RPMI7951 (cell line): ENCODE results near the gene CYP4A22. TPM values are rescaled to one million over a fixed set of nuclear protein-coding genes. Genes with fewer than 3 reads are reported as not detected.
"Not testable (repeated sequence)": the region's sequence is repeated elsewhere in the genome, so short reads cannot be mapped to it uniquely, and the experiment has no call there.

ENCODE experiments used
- DNase-seq: peaks from one replicate; pipeline ENCODE4 v3.0.0-alpha.2; 2012; ENCODE audit warnings: low read depth
- total RNA-seq: library from RNA; depleted of rRNA; stranded (reverse); fragments of >200 nt; shearing (Covaris generic); gene quantifications from 2 replicates; pipeline ENCODE4 v1.2.3, GENCODE V29; 2014; rRNA removed

Gene CYP4A22, protein sequence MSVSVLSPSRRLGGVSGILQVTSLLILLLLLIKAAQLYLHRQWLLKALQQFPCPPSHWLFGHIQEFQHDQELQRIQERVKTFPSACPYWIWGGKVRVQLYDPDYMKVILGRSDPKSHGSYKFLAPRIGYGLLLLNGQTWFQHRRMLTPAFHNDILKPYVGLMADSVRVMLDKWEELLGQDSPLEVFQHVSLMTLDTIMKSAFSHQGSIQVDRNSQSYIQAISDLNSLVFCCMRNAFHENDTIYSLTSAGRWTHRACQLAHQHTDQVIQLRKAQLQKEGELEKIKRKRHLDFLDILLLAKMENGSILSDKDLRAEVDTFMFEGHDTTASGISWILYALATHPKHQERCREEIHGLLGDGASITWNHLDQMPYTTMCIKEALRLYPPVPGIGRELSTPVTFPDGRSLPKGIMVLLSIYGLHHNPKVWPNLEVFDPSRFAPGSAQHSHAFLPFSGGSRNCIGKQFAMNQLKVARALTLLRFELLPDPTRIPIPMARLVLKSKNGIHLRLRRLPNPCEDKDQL
- total RNA-seq: not detected in 2 replicates

DNA sequence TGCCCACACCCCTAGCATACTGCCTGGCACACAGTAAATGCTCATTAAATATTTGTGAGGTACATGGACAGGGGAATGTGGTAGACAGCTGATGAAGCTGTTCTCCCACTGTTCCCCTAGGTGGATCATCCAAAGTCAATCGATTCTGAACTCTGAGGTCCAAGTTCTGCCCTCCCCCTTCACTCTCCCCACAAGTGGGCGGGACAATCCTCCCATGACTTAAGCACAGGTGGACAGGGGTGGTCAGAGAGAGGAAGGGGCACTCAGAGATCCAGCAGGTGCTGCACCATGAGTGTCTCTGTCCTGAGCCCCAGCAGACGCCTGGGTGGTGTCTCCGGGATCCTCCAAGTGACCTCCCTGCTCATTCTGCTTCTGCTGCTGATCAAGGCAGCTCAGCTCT is at the start of gene CYP4A22:
Gene CYP4A22, plus strand, starts transcription at position 244 of the 400 bp plus-strand sequence. Its CDS starts 45 bp downstream, at position 289.
- DNase-seq: no peak

DNA sequence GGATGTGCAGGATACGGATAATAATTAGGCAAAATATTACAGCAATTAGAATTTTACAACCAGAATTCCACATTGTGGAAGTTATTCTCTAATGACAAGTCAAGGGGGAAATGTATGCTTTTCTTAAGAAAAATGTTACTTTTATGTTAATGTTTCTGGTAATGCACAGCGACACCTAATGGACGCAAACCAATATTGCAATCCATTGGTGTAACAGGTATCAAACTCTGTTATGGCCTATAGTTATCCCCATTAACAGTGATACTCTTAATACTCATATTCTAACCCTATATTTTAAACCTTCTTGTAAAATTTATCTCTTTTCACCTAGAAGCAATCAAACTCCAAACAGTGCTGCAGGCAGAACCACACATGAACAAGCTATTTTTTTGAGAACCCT is 47.9 kb upstream of the CYP4A22 start:
- peak; percentile 29 for DNase-seq

DNA sequence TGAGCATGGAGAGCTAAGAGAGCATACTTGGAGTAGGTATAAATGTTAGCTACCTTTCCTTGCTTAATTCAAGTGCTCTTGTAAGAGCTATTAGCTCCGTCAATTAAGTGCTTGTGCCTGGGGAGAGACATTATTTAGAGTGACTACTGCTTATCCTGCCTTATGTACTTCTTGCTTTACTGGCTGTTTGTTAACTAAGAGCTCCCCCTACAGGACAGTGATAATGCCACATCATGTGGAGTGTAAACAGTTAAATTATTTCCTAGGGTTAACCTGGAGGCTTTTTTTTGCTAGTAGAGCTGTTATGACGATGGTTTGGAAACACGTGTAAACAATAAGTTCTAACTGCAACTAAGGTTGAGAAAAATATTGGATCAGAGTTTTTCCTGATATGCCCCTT is 45.8 kb upstream of the CYP4A22 start:
- DNase-seq: not testable (repeated sequence)

DNA sequence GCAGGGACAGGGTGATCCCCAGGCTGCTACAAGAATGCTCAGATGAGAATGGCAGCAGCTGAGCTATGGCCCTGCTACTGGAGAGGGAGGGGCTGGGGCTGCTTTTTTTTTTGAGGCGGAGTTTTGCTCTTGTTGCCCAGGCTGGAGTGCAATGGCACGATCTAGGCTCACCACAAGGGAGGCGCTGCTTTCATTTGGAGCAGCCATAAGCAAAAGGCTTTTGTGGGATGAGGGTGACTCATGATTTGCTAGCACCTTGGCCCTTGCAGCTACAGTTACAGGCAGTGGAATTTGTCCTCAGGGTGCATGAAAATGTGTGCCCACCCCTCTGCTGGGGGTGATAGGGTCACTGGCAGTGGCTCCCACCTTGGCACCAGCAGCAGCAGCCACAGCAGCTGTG is 32.4 kb upstream of the CYP4A22 start:
- peak; percentile 59 for DNase-seq

DNA sequence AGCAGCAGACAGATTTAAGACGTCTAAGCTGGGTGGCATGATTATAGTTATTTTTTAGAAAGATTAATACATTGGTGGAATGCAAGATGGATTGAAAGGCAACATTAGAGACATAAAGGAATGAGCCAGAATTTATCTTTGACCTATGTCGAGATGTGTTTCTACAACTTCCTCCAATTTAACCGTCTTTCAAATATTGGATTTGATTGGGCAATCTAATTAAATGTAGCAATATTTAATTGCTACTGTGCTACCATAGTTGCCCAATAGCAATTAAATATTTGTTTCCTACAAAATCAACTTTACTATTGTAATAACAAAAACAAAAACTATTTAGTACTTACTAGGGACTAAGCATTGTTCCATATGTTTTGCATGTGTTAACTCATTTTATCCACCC is 30.4 kb upstream of the CYP4A22 start:
- no peak for DNase-seq

DNA sequence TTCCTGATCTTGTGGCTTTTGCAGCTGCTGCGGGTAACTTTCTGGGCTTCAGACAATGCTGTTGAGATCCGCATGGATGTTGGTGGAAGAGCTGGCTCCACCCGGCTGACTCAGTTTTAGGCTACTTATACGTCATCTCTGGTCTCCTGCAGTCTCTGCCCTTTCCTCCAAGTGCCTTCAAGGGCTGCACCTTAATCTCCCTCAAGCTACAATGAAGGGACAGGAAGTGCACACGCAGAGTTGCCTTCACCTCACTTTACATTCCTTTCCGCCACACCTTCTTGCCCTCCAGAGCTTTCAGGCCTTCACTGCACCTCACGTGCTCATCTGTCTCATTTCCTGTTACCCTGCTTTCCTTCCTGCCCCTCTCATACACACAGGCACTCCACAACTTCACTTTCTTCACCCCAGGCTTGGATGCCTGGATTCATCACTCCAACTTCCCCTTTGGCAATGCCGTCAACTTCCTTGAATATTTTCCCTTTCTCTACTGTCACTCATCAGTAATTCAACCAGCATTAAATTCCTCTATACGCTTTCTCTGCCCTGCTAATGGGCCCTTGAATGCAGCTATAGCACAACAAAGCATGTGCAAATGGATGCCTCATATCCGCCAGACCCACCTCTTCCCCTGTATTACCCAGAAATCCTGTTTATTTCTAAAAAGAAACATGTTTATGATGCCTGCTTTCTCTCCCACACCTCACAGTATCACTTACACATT is 29.2 kb upstream of the CYP4A22 start:
- peak; percentile 86 for DNase-seq

DNA sequence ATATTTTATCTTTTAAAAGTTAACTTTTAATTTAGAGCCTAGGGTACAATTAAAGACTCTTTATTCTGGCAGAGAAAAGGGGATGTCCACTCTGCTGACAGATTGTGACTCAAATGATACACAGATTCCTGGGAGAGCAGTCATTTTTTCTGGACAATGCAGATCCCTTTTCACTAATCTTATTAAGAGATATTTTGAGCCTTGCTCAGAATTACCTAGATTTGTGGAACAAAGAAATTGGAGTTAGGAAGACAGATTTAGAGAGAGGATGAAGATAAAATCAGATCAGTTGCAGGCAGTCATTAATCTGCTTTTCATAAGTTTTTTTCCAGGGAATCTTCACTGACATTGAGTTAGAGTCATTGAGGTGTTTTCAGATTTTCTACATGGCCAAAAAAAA is 27.8 kb upstream of the CYP4A22 start:
- peak; percentile 11 for DNase-seq

DNA sequence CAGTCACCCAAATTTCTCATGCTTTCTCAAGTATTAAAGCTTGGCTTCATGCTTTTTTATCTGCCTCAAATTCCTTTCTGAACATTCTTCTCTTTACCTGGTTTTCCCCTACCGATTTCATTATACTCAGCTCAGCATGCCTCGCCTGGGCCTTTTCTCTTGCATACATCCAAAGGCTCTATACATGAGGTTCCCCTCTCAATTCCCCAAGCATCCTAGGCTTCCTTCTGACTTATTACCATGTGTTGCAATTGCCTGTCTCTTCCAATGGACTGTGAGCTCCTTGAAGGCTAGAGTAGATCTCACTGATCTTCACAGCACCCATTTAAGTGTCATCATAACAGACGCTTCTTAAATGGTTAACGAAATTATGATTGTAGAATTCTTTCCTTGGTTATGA is 24.1 kb upstream of the CYP4A22 start:
- DNase-seq: no peak

DNA sequence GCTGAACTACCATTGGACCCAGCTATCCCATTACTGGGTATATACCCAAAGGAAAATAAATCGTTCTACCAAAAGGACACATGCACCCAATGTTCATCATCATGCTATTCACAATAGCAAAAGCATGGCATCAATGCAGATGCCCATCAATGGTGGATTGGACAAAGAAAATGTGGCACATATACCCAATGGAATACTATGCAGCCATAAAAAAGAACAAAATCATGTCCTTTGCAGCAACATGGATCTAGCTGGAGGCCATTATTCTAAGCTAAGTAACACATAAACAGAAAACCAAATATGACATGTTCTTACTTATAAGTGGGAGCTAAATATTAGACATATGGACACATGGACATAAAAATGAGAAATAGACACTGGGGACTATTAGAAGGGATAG is 16.2 kb upstream of the CYP4A22 start:
- not testable (repeated sequence) for DNase-seq

DNA sequence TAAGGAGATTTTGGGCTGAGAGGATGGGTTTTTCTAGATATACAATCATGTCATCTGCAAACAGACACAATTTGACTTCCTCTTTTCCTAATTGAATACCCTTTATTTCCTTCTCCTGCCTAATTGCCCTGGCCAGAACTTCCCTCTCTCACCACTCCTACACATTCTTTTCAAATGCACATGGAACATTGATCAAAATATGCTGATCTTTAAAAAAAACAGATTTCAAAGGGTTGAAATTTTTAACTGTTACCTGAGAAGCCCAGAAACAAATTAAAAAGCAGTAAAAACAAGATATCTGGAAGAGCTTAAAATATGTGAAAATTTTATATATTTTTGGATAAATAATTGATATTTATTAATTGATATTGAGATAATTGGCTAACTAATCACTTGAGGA is 12.4 kb upstream of the CYP4A22 start:
- not testable (repeated sequence) for DNase-seq

DNA sequence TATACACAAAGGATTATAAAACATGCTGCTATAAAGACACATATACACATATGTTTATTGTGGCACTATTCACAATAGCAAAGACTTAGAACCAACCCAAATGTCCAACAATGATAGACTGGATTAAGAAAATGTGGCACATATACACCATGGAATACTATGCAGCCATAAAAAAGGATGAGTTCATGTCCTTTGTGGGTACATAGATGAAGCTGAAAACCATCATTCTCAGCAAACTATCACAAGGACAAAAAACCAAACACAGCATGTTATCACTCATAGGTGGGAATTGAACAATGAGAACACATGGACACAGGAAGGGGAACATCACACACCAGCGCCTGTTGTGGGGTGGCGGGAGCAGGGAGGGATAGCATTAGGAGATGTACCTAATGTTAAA is 10.2 kb upstream of the CYP4A22 start:
- not testable (repeated sequence) for DNase-seq

DNA sequence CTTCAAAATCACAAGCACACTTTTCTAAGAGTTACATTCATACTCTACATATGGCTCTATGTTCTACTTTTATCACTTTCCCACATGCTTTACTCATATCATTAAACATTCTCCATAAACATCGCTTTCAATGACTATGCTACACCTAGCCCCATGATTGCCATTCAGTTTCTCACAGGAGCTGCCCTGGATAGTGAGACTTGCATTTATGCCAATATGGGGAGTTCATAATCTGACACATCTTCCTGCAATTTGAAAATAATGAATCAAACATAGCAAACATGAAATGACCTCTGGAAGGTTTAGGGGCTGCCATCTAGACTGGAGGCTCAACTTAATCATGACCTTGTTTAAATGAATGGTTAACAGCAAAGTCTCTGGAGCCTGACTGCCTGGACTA is 9.0 kb upstream of the CYP4A22 start:
- no peak for DNase-seq

DNA sequence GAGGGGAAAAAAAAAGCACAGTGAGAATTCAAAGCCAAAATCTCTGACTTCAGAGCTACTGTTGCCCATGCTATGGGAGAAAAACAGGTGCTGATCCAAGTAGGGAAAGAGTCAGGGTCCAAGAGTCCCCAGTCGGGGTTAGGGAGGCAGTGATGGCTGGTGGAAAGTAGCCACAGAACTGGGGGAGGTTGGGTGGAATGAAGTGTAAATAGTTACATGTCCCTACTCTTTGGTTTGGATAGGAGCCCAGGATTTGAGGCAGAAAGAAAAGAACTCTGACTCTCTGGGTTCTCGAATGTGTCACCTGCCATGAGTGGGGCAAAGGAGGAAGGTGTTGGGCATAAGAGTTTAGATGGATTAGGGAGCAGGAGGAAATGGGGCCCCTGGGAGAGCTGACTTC is 8.4 kb upstream of the CYP4A22 start:
- not testable (repeated sequence) for DNase-seq

DNA sequence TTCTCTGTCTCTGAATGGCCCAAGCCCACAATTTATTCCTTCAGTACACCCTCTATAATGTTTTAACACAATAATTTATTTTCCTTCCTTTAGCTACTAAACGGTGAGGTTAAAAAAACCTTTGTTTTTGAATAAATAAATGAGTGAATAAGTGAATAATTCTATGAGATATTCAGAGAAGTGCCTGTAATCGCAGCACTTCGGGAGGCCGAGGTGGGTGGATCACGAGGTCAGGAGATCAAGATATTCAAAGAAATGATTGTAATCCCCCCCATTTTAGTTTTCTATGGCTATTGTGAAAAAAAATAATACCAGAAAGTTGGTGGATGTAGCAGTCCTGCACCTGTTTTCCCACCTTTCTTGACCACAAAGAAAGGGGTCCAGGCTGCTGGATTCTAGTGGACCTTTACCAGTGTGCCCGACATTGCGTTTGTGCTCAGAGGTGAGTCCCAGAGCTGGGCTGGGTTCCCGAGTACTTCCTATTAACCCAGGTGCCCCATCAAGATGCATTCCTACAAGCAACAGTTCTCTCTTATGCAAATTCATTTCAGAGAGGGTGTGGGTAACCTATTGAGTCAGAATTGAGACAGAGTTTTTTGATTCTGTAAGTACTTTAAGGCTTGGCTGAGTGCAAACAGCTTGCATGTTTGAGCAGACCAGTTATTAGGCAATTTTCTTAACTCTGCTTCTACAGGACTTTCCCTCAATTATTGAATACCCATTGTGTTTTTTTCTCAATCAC is 7.6 kb upstream of the CYP4A22 start:
- DNase-seq: not testable (repeated sequence)

DNA sequence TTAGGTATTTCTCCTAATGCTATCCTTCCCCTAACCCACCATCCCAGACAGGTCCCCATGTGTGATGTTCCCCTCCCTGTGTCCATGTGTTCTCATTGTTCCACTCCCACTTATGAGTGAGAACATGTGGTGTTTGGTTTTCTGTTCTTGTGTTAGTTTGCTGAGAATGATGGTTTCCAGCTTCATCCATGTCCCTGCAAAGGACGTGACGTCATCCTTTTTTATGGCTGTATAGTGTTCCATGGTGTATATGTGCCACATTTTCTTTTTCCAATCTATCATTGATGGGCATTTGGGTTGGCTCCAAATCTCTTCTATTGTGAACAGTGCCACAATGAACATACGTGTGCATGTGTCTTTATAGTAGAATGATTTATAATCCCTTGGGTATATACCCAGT is 4.6 kb upstream of the CYP4A22 start:
- DNase-seq: not testable (repeated sequence)

DNA sequence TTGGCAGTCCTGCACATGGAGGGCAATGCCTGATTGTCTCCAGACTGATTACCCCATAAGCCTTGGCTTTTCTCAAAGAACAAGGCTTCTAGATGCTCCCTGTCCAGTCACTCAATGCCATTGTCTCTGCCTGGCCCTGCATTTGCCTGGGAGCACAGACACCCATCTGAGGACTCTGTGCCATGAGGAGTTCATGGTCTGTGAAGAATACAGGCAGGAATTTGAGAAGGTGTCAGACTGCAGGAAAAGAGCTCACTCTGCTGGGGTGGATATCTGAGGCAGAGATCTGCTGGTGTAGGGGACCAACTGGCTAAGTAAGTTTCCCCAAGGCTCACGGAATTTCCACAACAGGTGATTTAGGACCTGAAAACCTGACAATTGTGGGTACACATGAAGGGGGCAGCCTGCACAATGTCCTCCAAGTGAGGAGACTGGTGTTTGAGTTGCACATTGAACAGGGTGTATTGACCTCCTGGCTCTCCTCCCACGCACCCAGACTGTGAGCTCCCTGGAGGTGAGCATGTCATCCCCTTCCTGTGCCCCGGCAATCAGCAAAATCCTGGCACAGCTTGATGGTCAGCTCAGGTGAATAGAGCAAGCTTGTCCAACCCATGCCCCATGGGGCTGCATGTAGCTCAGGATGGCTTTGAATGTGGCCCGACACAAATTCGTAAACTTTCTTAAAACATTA is 829 bp downstream of the CYP4A22 start:
- no peak for DNase-seq

DNA sequence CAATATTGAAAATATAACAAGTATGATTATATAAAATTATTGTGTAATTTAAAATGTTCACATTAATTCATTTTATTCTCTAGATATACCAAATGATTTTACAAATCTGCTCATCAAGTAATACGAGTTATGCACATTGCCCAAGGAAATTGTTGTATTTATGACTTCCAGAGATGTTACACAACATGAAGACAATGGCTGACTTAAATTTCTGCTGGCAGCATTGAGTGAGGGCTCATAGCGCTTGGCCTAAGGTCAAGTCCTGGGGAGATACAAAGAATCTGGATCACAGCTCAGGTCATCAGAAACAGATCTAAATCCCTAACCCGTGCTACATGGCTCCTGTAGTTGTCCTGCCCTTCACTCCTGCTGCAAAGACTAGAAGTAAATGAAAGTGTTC is 3.1 kb downstream of the CYP4A22 start:
- not testable (repeated sequence) for DNase-seq

DNA sequence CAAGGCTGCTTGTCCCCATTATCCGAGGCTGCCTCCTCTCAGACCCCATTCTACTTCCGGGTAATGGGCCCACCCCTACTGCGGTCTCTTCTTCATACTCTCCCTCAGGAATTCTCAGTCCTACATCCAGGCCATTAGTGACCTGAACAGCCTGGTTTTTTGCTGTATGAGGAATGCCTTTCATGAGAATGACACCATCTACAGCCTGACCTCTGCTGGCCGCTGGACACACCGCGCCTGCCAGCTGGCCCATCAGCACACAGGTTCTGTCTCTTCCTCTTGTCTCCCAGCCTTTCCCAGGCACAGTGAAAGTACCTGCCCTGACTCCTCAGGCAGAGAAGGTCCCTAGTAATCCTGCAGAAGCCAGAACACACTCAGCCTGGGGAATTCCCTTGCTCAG is 6.4 kb downstream of the CYP4A22 start:
- DNase-seq: peak; percentile 24

DNA sequence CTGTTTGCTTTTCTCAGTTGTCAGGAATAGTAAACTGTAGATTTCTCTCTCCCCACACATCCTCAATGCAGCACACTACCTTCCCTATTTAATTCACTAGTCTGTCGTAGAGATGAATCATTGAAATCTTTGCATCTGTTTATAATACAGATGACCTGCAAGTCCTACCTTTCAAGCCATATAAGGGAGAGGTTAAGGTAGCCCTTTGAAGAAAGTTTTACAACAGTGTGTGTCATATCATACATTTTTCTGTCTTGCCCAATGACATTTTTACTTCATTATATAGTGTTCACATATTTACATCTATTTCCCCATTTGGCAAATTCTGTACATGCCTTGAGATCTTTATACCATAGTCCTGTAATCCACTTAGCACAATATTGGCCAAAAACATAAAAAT is 9.3 kb downstream of the CYP4A22 start:
- DNase-seq: not testable (repeated sequence)

DNA sequence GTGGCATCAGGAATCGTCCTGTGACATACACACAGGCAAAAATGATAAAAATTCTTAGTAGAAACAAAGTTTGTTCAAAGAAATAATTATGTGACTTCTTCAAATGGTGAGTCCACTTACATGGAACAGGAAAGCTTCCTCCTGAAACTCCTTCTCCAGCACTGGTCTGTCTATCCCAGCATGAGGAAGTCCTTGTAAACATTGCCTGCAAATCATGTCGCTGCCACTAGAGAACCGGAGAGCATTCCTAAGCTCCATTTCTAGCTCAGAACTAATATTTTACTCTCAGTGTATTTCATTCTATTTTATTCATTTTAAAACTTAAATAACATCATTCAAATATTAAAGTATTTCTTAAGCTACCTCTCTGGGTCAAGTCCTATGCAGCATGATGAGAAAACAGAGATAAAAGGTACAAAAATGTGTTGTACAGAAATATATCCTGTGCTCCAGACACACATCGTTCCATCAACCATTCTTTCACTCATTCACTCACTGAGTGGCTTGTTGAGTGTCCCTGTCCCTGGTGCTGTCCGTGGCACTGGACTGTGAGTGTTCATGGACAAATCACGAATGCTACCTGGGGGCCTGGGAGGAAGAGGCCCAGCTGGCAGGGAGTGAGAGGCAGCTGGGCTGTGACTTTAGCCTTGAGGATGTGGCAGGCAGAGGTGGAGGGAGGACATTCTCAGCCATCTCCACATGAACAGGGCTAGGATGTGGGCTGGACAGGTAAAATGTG is 10.0 kb downstream of the CYP4A22 start:
- DNase-seq: no peak

DNA sequence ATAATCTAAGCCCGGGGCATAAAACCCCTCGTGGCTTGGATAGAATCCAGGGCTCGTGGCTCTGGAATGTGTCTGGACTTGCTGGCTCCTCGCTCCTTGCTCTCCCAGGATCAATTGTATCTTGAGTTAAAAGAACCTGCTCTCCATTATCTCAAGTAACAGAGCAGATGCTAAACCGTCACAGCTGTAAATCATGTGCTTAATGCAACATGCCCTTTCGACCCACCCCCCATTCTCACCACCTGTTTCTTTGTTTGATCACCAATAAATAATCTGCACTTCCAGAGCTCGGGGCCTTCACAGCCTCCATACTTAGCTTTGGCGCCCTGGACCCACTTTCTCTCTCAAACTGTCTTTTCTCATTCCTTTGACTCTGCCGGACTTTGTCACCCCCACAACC is 11.9 kb downstream of the CYP4A22 start:
- DNase-seq: not testable (repeated sequence)
